PC-3 (cell line): ENCODE results near the gene SERAC1. TPM values are rescaled to one million over a fixed set of nuclear protein-coding genes. Genes with fewer than 3 reads are reported as not detected.
A peak's percentile ranks its signal among the peaks of the same experiment; 100 is the strongest.

Source experiments
- ATAC-seq: fragments of 200-7000 bp; cut with Tn5 transposase; 2 replicates; pipeline ENCODE4 v1.9.1; 2020; ENCODE audit warnings: mild to moderate bottlenecking, moderate library complexity
- BruUV-seq: library from RNA; stranded (reverse); fragments of 400-500 nt; replicated peaks from 2 replicates; lab custom pipeline; 2021; lab: Mats Ljungman, UMichigan
- CTCF ChIA-PET: fragments of 300-600 bp; sonication (Branson Sonifier 250); formaldehyde crosslinking; loops from one replicate; lab custom pipeline; 2022; ENCODE audit warnings: antibody characterized with exemption; lab: Charles Lee
- POLR2A ChIA-PET: fragments of 300-600 bp; sonication (Branson Sonifier 250); formaldehyde crosslinking; loops from one replicate; lab custom pipeline; 2022; ENCODE audit warnings: antibody characterized with exemption; ENCODE audit not compliant: unreplicated experiment; lab: Charles Lee
- DNase-seq: peaks from one replicate; pipeline ENCODE4 v3.0.0-alpha.2; 2015
- H2AFZ ChIP-seq: fragments of 300-600 bp; sonication (generic); 2 replicates; pipeline ENCODE4 v1.6.0; 2016; ENCODE audit warnings: antibody characterized with exemption, low read length
- H3F3A ChIP-seq: fragments of 300-600 bp; sonication (generic); one replicate; pipeline ENCODE4 v1.6.0; 2017; ENCODE audit warnings: antibody characterized with exemption, low read length, control low read depth, mild to moderate bottlenecking; ENCODE audit not compliant: unreplicated experiment
- H3K27ac ChIP-seq: fragments of 300-600 bp; sonication (generic); 2 replicates; pipeline ENCODE4 v1.5.1; 2016; ENCODE audit warnings: mild to moderate bottlenecking, low read length
- H3K27me3 ChIP-seq: fragments of 300-600 bp; sonication (generic); 2 replicates; pipeline ENCODE4 v1.6.1; 2016; ENCODE audit warnings: low read length, mixed read lengths
- H3K36me3 ChIP-seq: fragments of 300-600 bp; sonication (generic); 2 replicates; pipeline ENCODE4 v1.6.1; 2016; ENCODE audit warnings: low read depth, mixed run types, low read length, mixed read lengths
- H3K4me1 ChIP-seq: fragments of 300-600 bp; sonication (generic); 2 replicates; pipeline ENCODE4 v1.5.1; 2016; ENCODE audit warnings: low read length; ENCODE audit not compliant: insufficient read depth
- H3K4me2 ChIP-seq: fragments of 300-600 bp; sonication (generic); 2 replicates; pipeline ENCODE4 v1.6.0; 2016; ENCODE audit warnings: low read length
- H3K4me3 ChIP-seq: fragments of 300-600 bp; sonication (generic); 2 replicates; pipeline ENCODE4 v1.5.1; 2016; ENCODE audit warnings: mild to moderate bottlenecking, low read length, mixed read lengths
- H3K79me2 ChIP-seq: fragments of 300-600 bp; sonication (generic); 2 replicates; pipeline ENCODE4 v1.6.1; 2017; ENCODE audit warnings: low read length, mixed read lengths
- H3K9ac ChIP-seq: fragments of 300-600 bp; sonication (generic); 2 replicates; pipeline ENCODE4 v1.6.0; 2016; ENCODE audit warnings: mild to moderate bottlenecking, low read length
- H3K9me2 ChIP-seq: fragments of 300-600 bp; sonication (generic); replicated peaks from 2 replicates; pipeline ENCODE4 v1.6.1; 2016; ENCODE audit warnings: mixed run types, low read length, mixed read lengths
- H3K9me3 ChIP-seq: fragments of 300-600 bp; sonication (generic); 2 replicates; pipeline ENCODE4 v1.6.1; 2016; ENCODE audit warnings: low read length, mixed read lengths
- H4K20me1 ChIP-seq: fragments of 300-600 bp; sonication (generic); 2 replicates; pipeline ENCODE4 v1.6.1; 2016; ENCODE audit warnings: low read length, mixed read lengths
- CTCF ChIP-seq: fragments of 300-600 bp; sonication (generic); conservative IDR thresholded peaks from 2 replicates; pipeline ENCODE4 v1.5.1; 2017; ENCODE audit warnings: antibody characterized with exemption, low read depth, mild to moderate bottlenecking, low read length
- EZH2 ChIP-seq: fragments of 300-600 bp; sonication (generic); IDR thresholded peaks from one replicate; pipeline ENCODE4 v1.6.1; 2017; ENCODE audit warnings: antibody characterized with exemption, mild to moderate bottlenecking, low read length; ENCODE audit not compliant: unreplicated experiment
- EZH2phosphoT487 ChIP-seq: fragments of 300-600 bp; sonication (generic); IDR thresholded peaks from 2 replicates; pipeline ENCODE4 v1.6.1; 2018; ENCODE audit warnings: mild to moderate bottlenecking, antibody characterized with exemption, low read length, borderline replicate concordance
- intact Hi-C: fragments of 100-400 bp; cut with micrococcal nuclease; formaldehyde crosslinking; loops from 2 replicates; pipeline ENCODE4 v1.9.0; 2023
- total RNA-seq: library from RNA; depleted of rRNA; stranded (reverse); fragments of >200 nt; gene quantifications from 2 replicates; pipeline ENCODE4 v1.2.3, GENCODE V29; 2014

SERAC1 gene
- total RNA-seq, 1 experiment from 2014 or later = 3.9 TPM

- Histone ChIP-seq H3K36me3 (peaks cover 3% of the 10 kb centered on the region; the same call in 1 of the 2 replicates), H3K4me1 (peaks cover 7% of the 10 kb centered on the region; the same call in 1 of the 2 replicates), H3K79me2 (no peaks in the 10 kb centered on the region), H3K9me3 (no peaks in the 10 kb centered on the region), H3K27me3 (no peaks in the 10 kb centered on the region), H3K9ac (no peak overlapping the region), H2AFZ (no peak overlapping the region), H3K4me2 (no peak overlapping the region), H3K4me3 (no peak overlapping the region), H3K9me2 (no peaks in the 10 kb centered on the region), H3K27ac (no peak overlapping the region), H3F3A (no peaks in the 10 kb centered on the region), H4K20me1 (no peaks in the 10 kb centered on the region)
- no peak for ATAC-seq
- ChIA-PET CTCF (no interaction called here), POLR2A (no interaction called here)
- no TSS peak for BruUV-seq
- intact Hi-C loops = no loop called here
- TF ChIP-seq CTCF (no peak), EZH2 (no peak), EZH2phosphoT487 (no peak)
- DNase-seq = no peak
Measured at GRCh38 chr6:158076548-158076947, 91.5 kb downstream of the SERAC1 start.

- Histone ChIP-seq H3K9me3 (no peaks in the 10 kb centered on the region), H3K4me3 (no peak overlapping the region), H3K4me2 (no peak overlapping the region), H4K20me1 (no peaks in the 10 kb centered on the region), H3K27ac (no peak overlapping the region), H2AFZ (no peak overlapping the region), H3K9ac (no peak overlapping the region), H3K9me2 (no peaks in the 10 kb centered on the region), H3F3A (peaks cover 6% of the 10 kb centered on the region), H3K79me2 (no peaks in the 10 kb centered on the region), H3K4me1 (peaks cover 24% of the 10 kb centered on the region), H3K27me3 (no peaks in the 10 kb centered on the region), H3K36me3 (0 out of 2 replicates have a peak, but pooled peaks cover 3% of the 10 kb centered on the region)
- ATAC-seq = no peak
- TF ChIP-seq CTCF (no peak), EZH2 (no peak), EZH2phosphoT487 (no peak)
- intact Hi-C loops = no loop called here
- POLR2A ChIA-PET = interaction anchor here (0.7 kb wide), 1 partner anchor 117 kb away, joined by 4 read pairs; no protein-coding TSS in a partner anchor
- no TSS peak for BruUV-seq
- DNase-seq = no peak
- CTCF ChIA-PET = no interaction called here
Measured at GRCh38 chr6:158073776-158074175, 94.3 kb downstream of the SERAC1 start.

- TF ChIP-seq EZH2 (no peak), CTCF (peak; percentile 83)
- no peak overlapping the region for H3K4me3 ChIP-seq
- H3K4me2 ChIP-seq = no peak overlapping the region
- H3K27ac ChIP-seq = peak overlapping the region; percentile 32; the same call in 1 of the 2 replicates
- ChIA-PET POLR2A (no interaction called here), CTCF (interaction anchor here (0.8 to 0.9 kb wide), 2 partner anchors 88 to 90 kb away, joined by 3 read pairs; partner anchors contain the start of gene SYNJ2)
- H3F3A ChIP-seq = peaks cover 6% of the 10 kb centered on the region
- H4K20me1 ChIP-seq = no peaks in the 10 kb centered on the region
- no TSS peak for BruUV-seq
- H3K36me3 ChIP-seq = no peaks in the 10 kb centered on the region
- no peaks in the 10 kb centered on the region for H3K9me2 ChIP-seq
- no peaks in the 10 kb centered on the region for H3K9me3 ChIP-seq
- ATAC-seq (peak; percentile 8; the same call in 1 of the 2 replicates), DNase-seq (peak; percentile 61)
- H3K79me2 ChIP-seq = no peaks in the 10 kb centered on the region
- intact Hi-C loops = loop anchor here (1.0 kb wide), 1 partner anchor 87 kb away; no protein-coding TSS in a partner anchor
- no peaks in the 10 kb centered on the region for H3K27me3 ChIP-seq
- H3K9ac ChIP-seq = no peak overlapping the region; the same call in 1 of the 2 replicates
- peaks cover 40% of the 10 kb centered on the region for H3K4me1 ChIP-seq
- no peak overlapping the region for H2AFZ ChIP-seq
Measured at GRCh38 chr6:158072083-158072721, 95.9 kb downstream of the SERAC1 start.
